Activated CD4-positive, alpha-beta T cell treated with anti-CD3 and anti-CD28 coated beads for 48 hours (primary cell): ENCODE data around the gene GALNT6.
A peak's percentile ranks its signal among the peaks of the same experiment; 100 is the strongest.

Experiments used
- DNase-seq: peaks from one replicate; pipeline ENCODE4 v3.0.0-alpha.2; 2020

GALNT6 gene

DNA sequence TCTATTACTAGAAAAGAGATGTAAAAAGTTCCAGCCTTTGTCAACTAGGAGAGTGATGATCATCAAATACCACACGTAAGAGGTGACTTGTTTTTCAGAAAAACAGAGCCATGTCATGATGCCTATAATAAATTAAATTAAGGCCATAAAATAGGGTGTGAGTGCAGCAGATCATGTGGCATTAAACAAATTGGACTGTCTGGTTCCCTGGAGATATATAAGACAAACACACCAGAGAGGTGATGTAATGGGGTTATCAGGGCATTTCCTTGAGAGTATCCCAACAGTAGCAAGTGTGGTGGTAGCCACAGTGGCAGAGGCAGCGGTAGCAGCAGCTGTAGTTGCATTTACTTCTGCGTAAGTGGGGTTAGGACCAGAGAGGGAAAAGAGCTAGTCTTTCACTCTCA is 14.6 kb upstream of the GALNT6 start:
- DNase-seq = no peak

DNA sequence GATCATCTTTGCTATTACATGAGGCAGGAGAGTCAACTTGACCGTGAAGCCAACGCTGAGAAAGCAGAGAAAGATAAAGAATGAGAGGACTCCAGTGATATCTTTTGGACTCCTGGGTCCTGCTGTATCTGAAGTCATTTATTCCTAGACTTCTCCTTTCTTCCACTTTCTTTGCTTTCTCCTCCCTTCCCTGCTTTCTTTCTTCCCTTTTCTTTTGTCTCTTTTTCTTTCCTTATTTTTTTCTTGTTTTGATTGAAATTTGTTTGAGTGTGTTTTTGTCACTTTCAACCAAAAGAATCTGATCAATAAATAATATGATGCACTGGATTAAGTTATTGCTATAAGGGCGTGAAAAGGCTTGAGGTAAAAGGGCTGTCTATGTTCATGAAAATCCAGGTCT is 13.4 kb upstream of the GALNT6 start:
- DNase-seq = no peak

DNA sequence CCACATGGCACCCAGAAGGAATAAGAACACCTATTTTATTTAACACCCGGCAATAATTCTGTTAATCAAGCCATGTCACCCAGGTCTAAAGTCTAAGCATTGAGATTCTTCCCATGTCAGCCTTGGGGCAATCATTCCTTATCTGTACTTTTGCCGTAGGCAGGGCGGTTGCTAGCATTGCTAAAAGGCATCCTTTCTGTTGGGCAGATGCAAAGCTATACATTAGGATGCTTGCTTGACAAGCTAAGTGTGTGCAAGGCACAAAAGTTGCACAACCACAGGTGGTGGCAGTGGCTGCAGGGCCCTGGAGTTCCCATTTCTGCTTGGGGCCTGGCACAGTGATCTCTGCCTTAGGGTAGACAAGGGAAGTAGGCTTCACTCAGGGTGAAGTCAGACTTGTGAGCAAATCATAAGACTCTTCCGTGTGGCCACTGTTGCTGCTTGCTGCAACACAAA is 12.5 kb upstream of the GALNT6 start:
- DNase-seq = no peak

DNA sequence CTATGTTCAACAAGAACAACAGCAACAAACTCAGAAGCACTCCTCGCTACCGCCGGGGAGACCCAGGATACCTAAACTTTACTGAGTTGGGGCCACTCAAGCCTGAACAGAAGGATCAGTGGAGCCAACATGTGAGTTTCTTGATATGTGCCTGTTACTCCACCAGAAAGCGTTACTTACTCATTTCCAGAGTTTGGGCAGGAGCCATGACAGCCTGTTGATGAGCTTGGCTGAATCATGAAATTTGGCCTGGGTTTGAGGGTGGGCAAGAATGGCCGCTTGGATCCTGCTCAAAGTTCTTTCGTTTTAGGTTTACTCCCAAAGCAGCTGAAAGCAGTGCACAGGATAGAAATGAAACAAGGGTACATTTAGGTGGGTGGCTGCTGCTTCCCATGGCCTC is 12.0 kb upstream of the GALNT6 start:
- DNase-seq = no peak

DNA sequence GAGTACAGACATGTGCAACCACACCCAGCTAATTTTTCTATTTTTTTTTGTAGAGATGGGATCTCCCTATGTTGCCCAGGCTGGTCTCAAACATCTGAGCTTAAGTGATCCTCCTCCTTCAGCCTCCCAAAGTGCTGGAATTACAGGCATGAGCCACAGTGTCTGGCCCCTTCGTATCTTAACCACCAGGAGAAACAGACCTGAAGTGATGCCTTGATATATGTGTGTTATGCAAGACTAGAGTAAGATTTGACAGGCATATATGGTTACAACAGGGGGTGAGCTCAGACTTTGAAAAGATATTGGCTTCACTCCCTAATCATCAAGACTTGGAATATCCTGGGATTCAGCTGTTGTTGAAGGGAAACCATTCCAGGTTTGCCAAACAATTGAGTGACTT is 10.7 kb upstream of the GALNT6 start:
- DNase-seq = no peak

DNA sequence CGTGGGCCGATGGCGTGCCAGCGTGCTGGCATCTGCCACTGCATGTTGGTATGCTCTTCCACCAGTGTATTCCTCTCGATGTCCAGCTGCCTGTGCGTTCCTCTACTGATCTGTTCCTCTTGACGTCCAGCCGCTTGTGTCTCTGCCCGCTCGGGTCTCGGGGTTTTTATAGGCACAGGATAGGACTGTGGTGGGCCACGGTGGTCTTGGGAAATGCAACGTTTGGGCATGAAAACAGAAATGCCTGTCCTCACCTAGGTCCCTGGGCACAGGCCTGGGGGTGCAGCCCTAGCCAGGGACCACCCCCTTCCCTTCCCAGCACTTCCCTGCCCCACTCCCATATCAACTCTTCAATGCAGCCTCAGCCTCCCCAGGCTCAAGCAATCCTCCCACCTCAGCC is 10.3 kb upstream of the GALNT6 start:
- DNase-seq = no peak

DNA sequence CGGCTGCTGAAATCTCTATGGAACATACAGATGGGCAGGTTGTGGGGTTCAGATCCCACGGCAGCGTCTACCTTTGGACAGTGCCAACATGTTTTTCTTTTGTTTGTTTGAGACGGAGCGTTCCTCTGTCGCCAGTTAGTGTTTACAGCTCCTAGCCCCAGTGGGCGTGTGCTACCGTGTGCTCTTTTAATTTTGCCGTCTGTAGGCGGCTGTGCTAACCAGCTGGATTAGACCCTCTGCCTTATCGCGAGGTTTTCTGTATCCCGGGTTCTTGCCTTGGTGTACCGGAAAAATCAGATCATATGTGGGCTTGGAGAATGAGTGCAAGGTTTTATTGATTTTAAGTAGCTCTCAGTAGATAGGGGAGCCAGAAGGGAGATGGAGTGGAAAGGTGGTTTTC is 9.8 kb upstream of the GALNT6 start:
- DNase-seq = no peak

DNA sequence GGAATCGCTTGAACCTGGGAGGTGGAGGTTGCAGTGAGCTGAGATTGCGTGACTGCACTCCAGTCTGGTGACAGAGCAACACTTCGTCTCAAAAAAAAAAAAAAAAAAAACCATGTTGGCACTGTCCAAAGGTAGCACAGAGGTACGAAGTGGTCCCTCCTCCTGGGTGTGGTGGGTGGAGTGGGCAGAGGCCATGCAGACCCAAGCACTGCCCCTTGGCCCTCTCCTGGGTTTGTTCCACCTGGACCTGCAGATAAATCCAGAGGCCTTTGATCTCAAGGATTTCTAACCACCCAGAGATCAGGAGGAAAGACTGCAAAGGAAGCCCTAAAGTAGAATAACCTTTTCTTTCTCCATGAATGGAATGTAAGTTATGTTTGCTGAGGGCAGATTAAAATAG is 8.7 kb upstream of the GALNT6 start:
- DNase-seq = no peak

DNA sequence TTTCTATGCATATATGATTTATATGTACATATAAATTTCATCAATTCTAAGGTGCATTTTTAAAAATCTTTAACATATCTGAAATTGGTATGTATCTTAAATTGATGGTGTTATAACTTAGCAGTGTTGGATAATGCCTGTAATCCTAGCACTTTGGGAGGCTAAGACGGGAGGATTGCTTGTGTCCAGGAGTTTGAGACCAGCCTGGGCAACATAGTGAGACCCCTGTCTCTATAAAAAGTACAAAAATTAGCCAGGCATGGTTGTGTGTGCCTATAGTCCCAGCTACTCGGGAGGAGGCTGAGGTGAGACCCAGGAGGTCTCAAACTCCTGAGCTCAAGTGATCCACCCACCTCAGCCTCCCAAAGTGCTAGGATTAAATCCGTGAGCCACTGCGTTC is 6.5 kb upstream of the GALNT6 start:
- no peak for DNase-seq

DNA sequence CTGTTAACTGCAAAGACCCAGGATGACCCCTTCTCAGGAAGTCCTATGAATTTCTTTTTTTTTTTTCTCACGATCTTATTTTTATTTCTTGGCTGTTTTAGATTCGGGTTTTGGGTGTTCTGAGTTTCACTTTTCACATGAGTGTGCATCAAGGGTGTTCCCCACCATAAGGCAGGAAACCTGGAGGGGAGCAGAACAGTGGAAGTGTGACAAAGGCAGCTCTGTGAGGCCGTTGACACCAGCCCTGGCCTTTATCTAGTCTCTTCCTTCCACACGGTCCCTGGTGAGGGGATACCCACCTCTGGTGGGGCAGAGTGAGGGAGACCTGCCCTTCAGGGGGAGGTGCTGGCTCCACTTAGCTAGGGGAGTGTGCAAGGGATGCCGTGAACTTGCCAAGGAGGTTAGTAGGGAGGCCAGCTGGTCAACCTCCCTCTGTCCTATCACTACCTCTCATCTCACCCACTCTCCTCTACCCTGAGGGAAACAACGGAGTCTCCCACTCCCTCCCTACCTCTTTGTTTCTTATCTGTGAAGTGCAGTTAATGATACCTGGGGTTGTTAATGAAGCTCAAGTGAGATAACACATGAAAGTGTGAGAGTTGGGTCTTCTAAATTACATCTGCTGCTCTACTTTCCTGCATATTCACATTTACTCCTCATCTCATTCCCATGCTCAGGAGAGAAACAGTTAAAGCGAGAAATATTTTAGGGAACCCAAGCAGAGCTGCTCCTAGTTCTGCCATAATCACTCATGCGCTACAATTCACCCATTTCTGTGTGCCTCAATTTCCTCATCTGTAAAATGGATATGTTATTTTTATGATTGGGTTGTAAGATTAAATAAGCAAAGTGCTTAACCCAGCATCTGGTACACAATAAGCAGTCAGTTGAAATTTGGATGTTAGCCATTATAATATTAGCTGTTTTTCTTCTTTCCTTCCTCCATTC is 4.4 kb upstream of the GALNT6 start:
- peak; percentile 40 for DNase-seq

DNA sequence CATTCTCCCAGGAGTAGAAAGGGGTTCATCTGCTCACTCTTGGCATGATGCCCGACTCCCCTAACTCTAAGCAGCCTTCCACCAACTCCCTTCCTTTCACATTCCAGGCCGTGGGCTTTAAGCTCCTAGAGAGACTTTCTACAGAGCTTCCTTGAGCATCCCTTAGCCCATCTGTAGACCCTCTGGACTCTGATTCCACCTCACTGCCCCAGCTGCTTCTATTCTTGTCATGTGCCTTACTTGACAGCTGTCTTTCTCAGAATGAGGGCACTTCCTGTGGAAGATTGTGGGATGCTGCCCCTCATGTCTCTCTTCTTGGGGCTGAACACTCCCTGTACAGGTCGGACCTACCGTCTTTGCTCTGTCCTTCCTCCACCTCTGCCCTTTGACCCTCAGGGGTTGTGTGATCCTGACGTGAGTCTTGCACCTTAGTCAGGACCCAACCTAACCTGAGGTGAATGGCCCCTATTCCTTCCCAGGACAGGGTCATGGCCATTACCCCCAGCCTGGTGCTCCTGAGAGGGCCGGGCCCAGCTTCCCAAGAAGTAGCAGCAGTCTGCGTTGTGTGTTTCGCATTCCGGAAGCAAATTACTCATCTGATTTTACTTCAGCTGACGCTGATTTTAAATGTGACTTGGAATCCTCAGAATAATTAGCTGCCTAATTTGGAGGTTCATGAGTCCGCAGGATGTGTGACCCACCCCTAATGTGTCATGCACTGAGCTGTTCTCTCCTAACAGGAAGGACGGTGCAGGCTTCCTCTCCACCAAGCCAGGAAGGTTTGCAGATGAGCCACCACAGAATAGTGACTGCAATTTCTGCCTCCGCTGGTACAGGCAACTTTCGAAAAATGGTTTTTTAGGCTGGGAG is 2.7 kb upstream of the GALNT6 start:
- DNase-seq = peak; percentile 70

DNA sequence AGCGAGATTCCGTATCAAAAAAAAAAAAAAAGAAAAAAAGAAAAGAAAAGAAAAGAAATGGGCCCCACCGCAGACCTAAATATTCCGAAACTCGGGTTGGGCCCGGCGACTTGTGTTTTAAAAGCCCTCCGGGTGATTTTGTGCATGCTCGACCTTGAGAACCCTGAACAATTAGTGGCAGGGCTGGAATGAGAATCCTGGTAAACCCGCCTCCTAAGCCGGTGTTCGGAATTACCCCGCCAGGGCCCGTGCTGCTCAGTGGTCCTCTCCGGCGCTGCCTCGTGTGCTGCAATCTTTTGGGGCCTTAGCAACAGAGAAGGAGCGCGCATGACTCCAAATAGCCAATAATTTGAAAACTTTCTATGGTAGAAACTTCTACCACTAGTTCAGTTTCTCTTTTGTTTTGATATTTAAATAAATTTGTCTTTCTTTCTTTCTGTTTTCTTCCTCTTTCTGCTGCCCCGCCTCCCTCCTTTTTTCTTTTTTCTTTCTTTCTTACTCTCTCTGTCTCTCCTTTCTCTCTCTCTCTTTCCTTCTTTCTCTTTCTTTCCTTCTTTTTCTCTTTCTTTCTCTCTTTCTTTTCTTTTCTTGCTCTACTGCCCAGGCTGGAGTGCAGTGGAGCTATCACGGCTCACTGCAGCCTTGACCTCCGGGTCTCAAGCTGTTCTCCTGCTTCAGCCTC is 1.5 kb upstream of the GALNT6 start:
- peak; percentile 43 for DNase-seq

DNA sequence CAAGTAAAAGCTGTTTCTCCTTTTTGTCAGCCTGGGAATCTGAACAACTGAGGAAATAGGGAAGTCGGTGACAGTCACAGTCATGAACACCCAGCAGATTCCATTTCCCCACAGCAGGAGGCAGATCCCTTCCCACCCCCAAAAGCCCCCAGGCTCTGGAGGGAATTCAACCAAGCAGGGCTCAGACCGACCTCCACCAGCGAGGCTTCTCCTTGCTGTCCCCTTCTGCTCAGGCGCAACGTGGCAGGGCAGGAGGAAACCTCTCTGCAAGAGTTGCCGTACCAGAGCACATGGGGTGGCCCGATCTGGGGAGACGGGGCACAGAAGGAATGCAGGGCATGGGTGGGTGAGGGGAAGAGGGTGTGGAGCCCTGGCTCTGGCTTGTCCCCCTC is 319 bp downstream of the GALNT6 start:
- peak; percentile 42 for DNase-seq

DNA sequence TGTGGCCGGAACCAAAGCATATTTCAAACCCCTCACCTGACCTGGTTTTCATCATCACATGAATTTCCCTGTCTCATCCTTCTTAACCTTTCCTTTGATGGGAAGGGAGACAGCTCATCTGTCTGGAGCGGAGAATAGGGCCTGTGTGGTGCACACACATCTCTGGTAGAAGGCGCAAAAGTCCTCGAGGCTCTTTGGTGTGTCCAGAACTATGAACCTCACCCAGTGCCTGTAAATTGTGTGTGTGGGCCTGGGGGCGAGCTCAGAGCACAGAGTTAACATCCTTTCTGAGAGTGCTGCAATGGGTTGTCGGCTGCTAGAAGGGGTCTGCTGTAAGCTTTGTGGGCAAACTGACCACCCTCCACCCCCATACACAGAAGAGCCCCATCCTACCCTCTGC is 749 bp downstream of the GALNT6 start:
- DNase-seq = no peak

DNA sequence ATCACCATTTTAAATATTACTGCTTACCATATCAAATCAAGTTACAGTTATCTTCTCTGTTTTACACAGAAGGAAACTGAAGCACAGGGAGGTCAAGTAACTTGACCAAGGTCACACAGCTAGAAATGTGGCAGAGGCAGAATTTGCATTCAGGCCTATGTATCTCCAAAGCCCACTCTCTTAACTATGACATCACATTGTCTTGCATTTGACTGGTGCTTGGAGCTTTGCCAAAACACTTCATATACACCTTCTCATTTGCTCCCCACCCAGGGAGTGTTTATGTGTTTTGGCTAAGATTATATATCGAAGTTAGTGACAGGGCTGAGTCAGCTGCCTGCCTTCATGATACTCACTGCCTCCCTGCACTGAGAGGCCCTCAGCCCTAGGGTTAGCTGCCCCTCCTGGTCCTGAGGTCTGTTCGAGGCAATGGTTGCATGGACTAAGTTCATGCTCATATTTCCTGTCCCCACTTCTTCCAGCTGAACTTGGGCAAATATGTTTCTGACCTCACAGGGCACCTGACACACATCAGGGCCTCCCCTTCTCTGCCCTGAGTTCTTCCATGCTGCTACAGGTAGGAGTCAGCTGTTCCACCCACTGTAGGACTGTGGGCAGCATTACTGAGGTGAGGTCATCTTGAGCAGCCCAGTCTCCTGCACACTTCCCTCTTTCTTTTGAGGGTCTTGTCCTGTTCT is 1.8 kb downstream of the GALNT6 start:
- peak; percentile 42 for DNase-seq

DNA sequence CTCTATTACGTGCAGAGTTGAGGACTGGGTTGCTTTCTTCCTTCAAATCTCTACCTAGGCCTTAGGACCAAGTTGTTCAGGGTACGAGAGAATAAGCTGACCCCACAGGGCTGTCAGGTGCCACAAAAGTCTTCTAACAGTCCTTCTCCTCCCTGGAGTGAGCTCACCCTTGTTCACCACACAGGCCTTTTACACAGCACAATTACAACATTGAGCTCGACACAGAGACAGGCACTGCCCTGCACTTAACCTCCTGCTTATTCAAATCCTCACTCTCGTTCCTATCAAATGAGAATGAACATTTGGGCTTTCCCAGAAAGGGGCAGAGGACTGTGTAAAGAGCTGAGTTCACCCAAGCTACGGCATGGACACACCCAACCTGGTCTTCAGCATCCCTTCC is 2.4 kb downstream of the GALNT6 start:
- DNase-seq = no peak

DNA sequence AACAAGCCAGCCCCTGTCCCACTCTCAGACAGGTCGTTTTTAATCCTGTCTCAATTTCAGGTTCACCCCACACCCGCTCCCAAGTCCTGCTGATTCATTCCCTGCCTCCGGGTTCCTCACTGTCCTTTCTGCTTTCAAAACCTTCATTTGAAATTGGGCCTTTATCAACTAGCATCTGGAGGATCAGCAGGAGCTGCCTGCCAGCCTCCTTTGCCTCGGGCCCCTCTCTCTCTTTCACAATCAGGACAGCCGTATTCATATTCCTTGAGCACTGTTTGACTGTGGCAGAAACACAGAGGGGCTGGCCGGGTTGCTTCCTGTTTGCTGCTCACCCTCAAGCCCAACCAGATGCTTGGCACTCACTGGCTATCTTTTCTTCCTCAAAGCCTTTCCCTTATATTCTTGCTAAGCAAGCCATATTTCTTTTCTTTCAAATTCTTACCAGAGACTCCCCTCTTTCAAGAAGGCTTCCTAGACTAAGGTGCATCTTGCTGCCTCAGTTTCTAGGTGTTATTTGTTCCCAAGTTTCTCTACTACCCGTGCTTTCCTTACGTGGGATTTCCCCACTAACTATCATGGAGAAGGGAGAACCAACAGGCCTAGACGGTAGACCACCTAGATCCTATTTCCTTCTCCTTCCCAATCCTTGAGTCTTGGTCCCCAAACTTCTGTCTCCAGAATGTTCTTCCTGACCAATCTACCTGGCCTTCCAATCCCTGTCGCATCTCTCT is 3.0 kb downstream of the GALNT6 start:
- no peak for DNase-seq

DNA sequence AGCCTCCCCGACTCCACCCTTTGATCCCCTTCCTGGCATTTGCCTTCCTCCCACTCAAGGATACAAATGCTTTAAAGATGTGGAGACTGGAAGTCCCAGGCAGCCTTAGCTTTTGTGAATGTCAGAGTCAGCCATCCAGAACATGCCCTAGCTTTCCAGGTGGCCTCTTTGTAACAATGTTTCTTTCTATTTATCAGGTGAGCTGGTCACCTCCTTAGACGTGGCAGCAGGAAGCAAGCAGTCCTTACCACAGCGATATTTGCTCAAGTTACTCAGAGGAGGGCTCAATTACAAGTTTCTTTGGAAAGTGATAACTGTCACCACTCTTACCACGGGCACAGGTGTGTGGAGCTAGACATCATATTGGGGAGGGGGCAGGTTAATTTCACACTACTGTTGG is 4.9 kb downstream of the GALNT6 start:
- no peak for DNase-seq

DNA sequence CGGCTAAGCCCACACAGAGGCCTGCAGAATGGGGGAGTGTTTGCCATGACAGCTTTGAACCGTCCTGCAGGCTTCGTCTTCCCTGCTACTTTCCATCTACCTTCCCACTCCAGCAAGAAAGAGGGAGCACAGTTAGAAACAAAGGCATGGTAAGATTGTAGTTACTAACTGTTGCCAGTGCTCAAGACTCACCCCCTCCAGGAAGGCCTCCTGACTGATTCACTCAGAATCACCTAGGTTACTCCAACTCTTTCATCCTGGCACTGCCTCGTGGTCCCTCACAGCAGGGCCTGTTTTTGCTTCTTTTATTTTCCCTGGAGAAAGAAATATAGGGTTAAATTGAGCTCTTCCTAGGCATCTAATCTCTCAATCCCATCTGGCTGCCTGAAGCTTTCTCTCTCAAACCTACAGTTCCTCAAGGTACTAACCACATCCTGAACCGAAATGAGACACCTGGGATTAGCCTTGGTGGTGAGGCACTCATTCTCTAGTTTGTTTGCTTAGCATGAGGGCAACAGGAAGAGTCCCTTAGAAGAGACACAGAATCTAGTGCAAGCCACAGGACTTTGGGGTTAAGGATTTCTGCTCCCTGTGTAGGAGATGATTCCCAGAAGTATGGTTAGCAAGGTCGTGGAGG is 7.8 kb downstream of the GALNT6 start:
- no peak for DNase-seq

DNA sequence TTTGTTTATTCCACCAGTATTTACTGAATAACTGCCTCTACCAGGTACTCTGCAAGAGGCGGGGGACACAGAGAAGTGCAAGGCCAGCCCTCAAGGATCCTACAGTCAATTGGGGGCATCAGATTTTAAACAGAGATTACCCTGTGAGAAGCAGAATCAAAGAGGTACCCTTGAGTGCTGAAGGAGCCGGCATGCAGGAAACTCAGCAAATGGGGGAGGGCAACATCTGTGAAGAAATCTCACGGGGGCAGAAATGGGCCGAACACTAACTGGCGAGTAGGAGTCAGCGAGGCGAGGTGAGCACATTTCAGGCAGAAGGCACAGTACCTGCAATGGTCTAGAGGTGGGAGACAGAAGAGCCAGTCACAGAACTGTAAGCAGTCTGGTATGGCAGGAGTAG is 9.0 kb downstream of the GALNT6 start:
- DNase-seq = no peak
